ENCODE data around the gene ZNF630. TPM values are rescaled to one million over a fixed set of nuclear protein-coding genes. Genes with fewer than 3 reads are reported as not detected.

Gene ZNF630
- 1 to 10 TPM; 3.1 to 4.2 TPM for total RNA-seq
- 3.2 TPM for polyA plus RNA-seq (2013, experiment 1 of 2)
- polyA plus RNA-seq (2013, experiment 2 of 2) = 2.7 TPM
- long read RNA-seq, experiment 1, partial matches to known transcripts = 0 of 1 reads
- long read RNA-seq, experiment 1, other reads (novel, unspliced or antisense) = 1 of 1 reads
- long read RNA-seq, experiment 2, partial matches to known transcripts = 2 of 6 reads
- long read RNA-seq, experiment 2, other reads (novel, unspliced or antisense) = 2 of 6 reads
- long read RNA-seq, experiment 3, transcript ZNF630-206 (5 exons, 2,829 nt) = major isoform, 6 of 9 reads
- long read RNA-seq, experiment 3, partial matches to known transcripts = 0 of 9 reads
- long read RNA-seq, experiment 3, other reads (novel, unspliced or antisense) = 1 of 9 reads
- long read RNA-seq, experiment 4, partial matches to known transcripts = 0 of 2 reads
- long read RNA-seq, experiment 4, other reads (novel, unspliced or antisense) = 2 of 2 reads

GRCh38 chrX:48071064-48071985 is at the start of gene ZNF630:
ZNF630 (minus strand) TSS chrX:48071640; CDS start chrX:48066886, 4,754 bp downstream.
- H3K4me1 ChIP-seq (ENCODE audit: control insufficient read depth, insufficient read depth, low read length) = no peaks in the 10 kb centered on the region
- DNase-seq = peak; percentile 89
- H3K27me3 ChIP-seq (ENCODE audit: control insufficient read depth, insufficient read depth, low read length, poor library complexity, severe bottlenecking) = no peaks in the 10 kb centered on the region
- Mint-ChIP-seq H3K4me3 (peak within 1 kb of the TSS; percentile 85), H3K27ac (peak within 1 kb of the TSS; percentile 96), H3K4me1 (peaks cover 2% of the 10 kb centered on the region), H3K9me3 (peaks cover 75% of the 10 kb centered on the region), H3K27me3 (ENCODE audit: insufficient read depth) (no peaks in the 10 kb centered on the region), H3K36me3 (ENCODE audit: low read depth) (peaks cover 10% of the 10 kb centered on the region)
- H3K27ac ChIP-seq (ENCODE audit: low read depth, low read length) = peak within 1 kb of the TSS; percentile 68
- no peaks in the 10 kb centered on the region for H3K36me3 ChIP-seq (ENCODE audit: control insufficient read depth, insufficient read depth, low read length)
- H3K9ac ChIP-seq (ENCODE audit: extremely low read depth, low read length, poor library complexity, severe bottlenecking) = peak within 1 kb of the TSS; percentile 57
- WGBS, 2 experiments (ENCODE audit: insufficient coverage in 1 of 2, insufficient read length in 1 of 2) = 0 to 9% methylated on average over 8 to 47 of the region's 48 CpGs
- TF ChIP-seq, protein P1, sequence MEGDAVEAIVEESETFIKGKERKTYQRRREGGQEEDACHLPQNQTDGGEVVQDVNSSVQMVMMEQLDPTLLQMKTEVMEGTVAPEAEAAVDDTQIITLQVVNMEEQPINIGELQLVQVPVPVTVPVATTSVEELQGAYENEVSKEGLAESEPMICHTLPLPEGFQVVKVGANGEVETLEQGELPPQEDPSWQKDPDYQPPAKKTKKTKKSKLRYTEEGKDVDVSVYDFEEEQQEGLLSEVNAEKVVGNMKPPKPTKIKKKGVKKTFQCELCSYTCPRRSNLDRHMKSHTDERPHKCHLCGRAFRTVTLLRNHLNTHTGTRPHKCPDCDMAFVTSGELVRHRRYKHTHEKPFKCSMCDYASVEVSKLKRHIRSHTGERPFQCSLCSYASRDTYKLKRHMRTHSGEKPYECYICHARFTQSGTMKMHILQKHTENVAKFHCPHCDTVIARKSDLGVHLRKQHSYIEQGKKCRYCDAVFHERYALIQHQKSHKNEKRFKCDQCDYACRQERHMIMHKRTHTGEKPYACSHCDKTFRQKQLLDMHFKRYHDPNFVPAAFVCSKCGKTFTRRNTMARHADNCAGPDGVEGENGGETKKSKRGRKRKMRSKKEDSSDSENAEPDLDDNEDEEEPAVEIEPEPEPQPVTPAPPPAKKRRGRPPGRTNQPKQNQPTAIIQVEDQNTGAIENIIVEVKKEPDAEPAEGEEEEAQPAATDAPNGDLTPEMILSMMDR (conservative IDR thresholded peaks at IDR 0.05) = no peak
- no peaks in the 10 kb centered on the region for H3K9me3 ChIP-seq (ENCODE audit: control insufficient read depth, low read length)
- H3K4me3 ChIP-seq (ENCODE audit: low read length) = peak within 1 kb of the TSS; percentile 84

DNA sequence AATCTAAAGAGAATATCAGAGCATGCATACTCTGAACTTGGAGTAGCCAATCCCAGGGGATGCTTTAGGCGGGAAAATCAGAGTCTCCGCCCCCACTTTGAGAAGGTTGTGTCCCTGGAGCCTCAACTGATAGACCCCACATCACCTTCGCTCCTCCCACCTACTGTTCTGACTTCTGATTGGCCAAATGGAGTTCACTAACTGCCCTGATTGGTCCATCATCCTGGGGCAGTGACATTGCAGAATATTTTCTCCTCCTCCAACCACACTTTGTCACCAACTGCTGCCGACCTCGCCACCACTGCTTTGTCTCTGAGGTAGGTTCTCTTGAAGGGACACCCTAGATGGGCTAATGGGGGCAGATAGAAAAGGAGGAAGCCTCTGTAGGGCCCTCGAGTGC is 36.3 kb upstream of the ZNF630 start:
- Mint-ChIP-seq H3K4me1 (peaks cover 10% of the 10 kb centered on the region), H3K9me3 (peaks cover 69% of the 10 kb centered on the region), H3K27me3 (ENCODE audit: insufficient read depth) (peaks cover 3% of the 10 kb centered on the region), H3K36me3 (ENCODE audit: low read depth) (no peaks in the 10 kb centered on the region), H3K4me3 (no peak overlapping the region), H3K27ac (no peak overlapping the region)
- Histone ChIP-seq H3K9ac (ENCODE audit: extremely low read depth, low read length, poor library complexity, severe bottlenecking) (no peak overlapping the region), H3K9me3 (ENCODE audit: control insufficient read depth, low read length) (no peaks in the 10 kb centered on the region), H3K27me3 (ENCODE audit: control insufficient read depth, insufficient read depth, low read length, poor library complexity, severe bottlenecking) (no peaks in the 10 kb centered on the region), H3K27ac (ENCODE audit: low read depth, low read length) (no peak overlapping the region), H3K36me3 (ENCODE audit: control insufficient read depth, insufficient read depth, low read length) (no peaks in the 10 kb centered on the region), H3K4me1 (ENCODE audit: control insufficient read depth, insufficient read depth, low read length) (no peaks in the 10 kb centered on the region), H3K4me3 (ENCODE audit: low read length) (no peak overlapping the region)
- TF ChIP-seq, protein P1 (conservative IDR thresholded peaks at IDR 0.05) = no peak
- WGBS, 2 experiments (ENCODE audit: insufficient coverage in 1 of 2, insufficient read length in 1 of 2) = 92 to 100% methylated on average over 1 to 6 of the region's 6 CpGs
- DNase-seq = no peak

- H3K27me3 ChIP-seq (ENCODE audit: control insufficient read depth, insufficient read depth, low read length, poor library complexity, severe bottlenecking) = no peaks in the 10 kb centered on the region
- H3K4me3 ChIP-seq (ENCODE audit: low read length) = no peak overlapping the region
- H3K4me3 Mint-ChIP-seq = no peak overlapping the region
- no peak overlapping the region for H3K27ac ChIP-seq (ENCODE audit: low read depth, low read length)
- no peaks in the 10 kb centered on the region for H3K36me3 Mint-ChIP-seq (ENCODE audit: low read depth)
- no peaks in the 10 kb centered on the region for H3K9me3 ChIP-seq (ENCODE audit: control insufficient read depth, low read length)
- H3K27ac Mint-ChIP-seq = no peak overlapping the region
- TF ChIP-seq, protein P1 (conservative IDR thresholded peaks at IDR 0.05) = no peak
- no peak for DNase-seq
- peaks cover 10% of the 10 kb centered on the region for H3K4me1 Mint-ChIP-seq
- H3K27me3 Mint-ChIP-seq (ENCODE audit: insufficient read depth) = peaks cover 2% of the 10 kb centered on the region
- H3K9me3 Mint-ChIP-seq = peaks cover 75% of the 10 kb centered on the region
- H3K9ac ChIP-seq (ENCODE audit: extremely low read depth, low read length, poor library complexity, severe bottlenecking) = no peak overlapping the region
- H3K4me1 ChIP-seq (ENCODE audit: control insufficient read depth, insufficient read depth, low read length) = no peaks in the 10 kb centered on the region
- no peaks in the 10 kb centered on the region for H3K36me3 ChIP-seq (ENCODE audit: control insufficient read depth, insufficient read depth, low read length)
- 96 to 100% methylated on average over 2 to 6 of the region's 6 CpGs for WGBS, 2 experiments (ENCODE audit: insufficient coverage in 1 of 2, insufficient read length in 1 of 2)
Observed at GRCh38 chrX:48102874-48103374, 31.5 kb upstream of the ZNF630 start.
